Measurements from ENCODE around the gene PLAAT3.

DNA sequence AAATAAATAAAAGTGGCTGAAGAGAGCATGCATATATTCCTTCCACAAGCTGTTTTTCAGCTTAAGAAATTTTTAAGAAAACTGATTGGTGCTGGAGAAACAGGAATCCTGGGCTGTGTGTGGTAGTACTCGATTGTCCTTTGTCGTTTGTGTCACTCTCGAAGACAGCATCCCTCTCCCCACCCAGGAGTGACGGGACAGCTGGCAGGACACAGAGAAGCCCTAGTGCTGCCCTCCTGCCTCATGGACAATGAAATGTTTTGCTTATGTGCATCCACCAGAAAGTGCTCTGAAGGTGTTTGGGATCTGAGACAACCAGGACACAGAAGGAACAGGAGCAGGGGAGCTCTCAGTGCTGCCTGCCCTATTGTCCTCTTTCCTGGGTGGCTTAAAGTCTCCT is 64.8 kb downstream of the PLAAT3 start:
- TF ChIP-seq POLR2A (IDR thresholded peaks at IDR 0.05) (no peak), CTCF (IDR thresholded peaks at IDR 0.05 in 4 of 5, conservative IDR thresholded peaks at IDR 0.05 in 1 of 5) (no peak)
